Testis (tissue), 2 donors: ENCODE measurements around the gene KCNC3.

Source experiments
- CTCF ChIP-seq, 3 experiments: fragments of 450-650 bp in 2 of 3; fragments of 200-600 bp in 1 of 3; sonication (generic) in 1 of 3; IDR thresholded peaks; one replicate each; pipeline ENCODE4 v1.5.1; 2016 to 2019; ENCODE audit warnings: antibody characterized with exemption in 3 of 3, mild to moderate bottlenecking in 2 of 3, moderate library complexity in 1 of 3
- POLR2A ChIP-seq: fragments of 450-650 bp; IDR thresholded peaks from one replicate; pipeline ENCODE4 v1.6.1; 2017; ENCODE audit warnings: antibody characterized with exemption, mild to moderate bottlenecking, moderate library complexity

- TF ChIP-seq CTCF (IDR thresholded peaks at IDR 0.05) (no peak), POLR2A (no peak)
Measured at GRCh38 chr19:50285833-50286232, 43.3 kb downstream of the KCNC3 start.
